Epithelial cell of proximal tubule (primary cell): ENCODE measurements around the gene SUN2. TPM values are rescaled to one million over a fixed set of nuclear protein-coding genes. Genes with fewer than 3 reads are reported as not detected.

Experiments used
- DNase-seq: peaks from one replicate; pipeline ENCODE4 v3.0.0-alpha.2; 2011; ENCODE audit warnings: low read depth
- H3K4me3 ChIP-seq: 2 replicates; pipeline ENCODE4 v1.5.1; 2011; ENCODE audit warnings: low read depth, mild to moderate bottlenecking, low read length
- total RNA-seq: library from RNA; depleted of rRNA; stranded (reverse); fragments of >200 nt; gene quantifications from 2 replicates; pipeline ENCODE4 v1.2.3, GENCODE V29; 2015
- TF ChIP-seq, protein P1 (sequence below): conservative IDR thresholded peaks from 2 replicates; pipeline ENCODE4 v1.5.1; 2012; ENCODE audit warnings: low read depth, mild to moderate bottlenecking, low read length

The SUN2 gene
- total RNA-seq, 1 donor from 2014 or later: 88.2 TPM

DNA sequence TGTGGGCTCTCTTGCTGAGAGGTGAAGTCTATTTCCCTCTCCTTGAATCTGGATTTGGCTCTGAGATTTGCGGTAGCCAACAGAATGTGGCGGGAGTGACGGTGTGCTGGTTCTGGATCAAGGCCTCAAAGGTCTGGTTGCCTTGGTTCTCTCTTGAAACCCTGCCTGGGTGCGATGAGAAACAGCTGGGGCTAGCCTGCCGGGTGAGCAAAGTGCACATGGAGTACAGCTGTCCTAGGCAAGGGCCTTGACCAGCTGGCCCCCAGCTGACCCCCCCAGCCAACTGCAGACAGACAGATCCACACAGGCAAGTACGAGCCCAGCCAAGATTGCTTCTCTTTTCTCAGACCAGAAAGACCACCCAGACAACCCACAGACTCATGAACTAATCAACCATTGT is 10.8 kb downstream of the SUN2 start:
- TF ChIP-seq, protein P1, sequence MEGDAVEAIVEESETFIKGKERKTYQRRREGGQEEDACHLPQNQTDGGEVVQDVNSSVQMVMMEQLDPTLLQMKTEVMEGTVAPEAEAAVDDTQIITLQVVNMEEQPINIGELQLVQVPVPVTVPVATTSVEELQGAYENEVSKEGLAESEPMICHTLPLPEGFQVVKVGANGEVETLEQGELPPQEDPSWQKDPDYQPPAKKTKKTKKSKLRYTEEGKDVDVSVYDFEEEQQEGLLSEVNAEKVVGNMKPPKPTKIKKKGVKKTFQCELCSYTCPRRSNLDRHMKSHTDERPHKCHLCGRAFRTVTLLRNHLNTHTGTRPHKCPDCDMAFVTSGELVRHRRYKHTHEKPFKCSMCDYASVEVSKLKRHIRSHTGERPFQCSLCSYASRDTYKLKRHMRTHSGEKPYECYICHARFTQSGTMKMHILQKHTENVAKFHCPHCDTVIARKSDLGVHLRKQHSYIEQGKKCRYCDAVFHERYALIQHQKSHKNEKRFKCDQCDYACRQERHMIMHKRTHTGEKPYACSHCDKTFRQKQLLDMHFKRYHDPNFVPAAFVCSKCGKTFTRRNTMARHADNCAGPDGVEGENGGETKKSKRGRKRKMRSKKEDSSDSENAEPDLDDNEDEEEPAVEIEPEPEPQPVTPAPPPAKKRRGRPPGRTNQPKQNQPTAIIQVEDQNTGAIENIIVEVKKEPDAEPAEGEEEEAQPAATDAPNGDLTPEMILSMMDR: no peak
- H3K4me3 ChIP-seq: no peak overlapping the region
- no peak for DNase-seq

DNA sequence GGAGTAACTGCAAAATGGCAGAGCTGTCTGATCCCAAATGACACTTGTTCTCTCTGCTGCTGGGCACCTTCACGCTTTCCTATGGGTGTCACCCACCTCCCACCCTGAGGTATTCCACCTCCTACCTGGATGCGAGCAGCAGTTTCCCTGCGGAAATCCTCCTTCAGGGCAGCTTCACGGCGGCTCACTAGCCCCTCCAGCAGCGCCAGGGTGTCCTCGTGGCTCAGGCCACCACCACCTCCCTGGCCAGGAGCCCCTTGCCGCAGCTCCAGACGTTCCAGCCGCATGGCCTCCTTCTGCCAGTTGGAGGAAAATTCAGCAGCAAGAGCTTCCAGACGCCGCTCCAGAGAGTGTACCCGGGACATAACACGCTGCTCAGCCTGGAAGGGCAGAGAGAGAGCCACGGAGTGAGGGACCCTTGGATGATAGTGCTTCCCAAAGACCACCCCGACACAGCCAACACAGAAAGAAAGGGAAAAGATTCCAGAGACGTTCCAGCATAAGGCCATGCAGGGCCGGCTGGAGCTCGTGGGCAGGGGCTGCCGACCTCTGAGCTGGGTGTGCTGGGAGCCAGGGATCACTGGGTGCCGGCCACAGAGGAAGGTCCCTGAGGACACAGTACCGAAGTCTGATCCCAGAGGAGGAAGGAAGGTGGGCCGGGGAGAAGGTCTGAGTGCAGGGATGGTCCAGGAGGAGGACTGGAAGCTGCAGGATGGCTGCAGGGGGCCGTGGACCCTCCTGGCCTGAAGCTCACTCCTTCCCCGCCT is 13.4 kb downstream of the SUN2 start:
- no peak overlapping the region for H3K4me3 ChIP-seq
- TF ChIP-seq, protein P1: no peak
- no peak for DNase-seq

DNA sequence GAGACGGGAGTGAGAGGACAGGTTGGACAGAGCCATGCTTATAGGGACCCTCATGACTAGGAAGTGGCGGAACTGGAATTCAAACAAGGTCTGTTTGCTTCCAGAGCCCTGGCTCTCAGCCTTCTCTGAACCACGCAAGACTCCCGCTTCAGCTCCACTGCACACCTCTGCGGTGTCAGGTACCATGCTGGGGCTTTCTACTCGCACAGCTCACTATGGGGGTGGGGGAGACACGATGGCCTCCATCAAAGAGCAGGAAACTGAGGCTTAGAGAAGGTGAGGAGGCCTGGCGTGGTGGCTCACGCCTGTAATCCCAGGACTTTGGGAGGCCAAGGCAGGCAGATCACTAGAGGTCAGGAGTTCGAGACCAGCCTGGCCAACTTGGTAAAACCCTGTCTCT is 14.2 kb downstream of the SUN2 start:
- H3K4me3 ChIP-seq: no peak overlapping the region
- DNase-seq: no peak
- TF ChIP-seq, protein P1: no peak

- DNase-seq: no peak
- no peak overlapping the region for H3K4me3 ChIP-seq
- TF ChIP-seq, protein P1: no peak
Observed at GRCh38 chr22:38741166-38741565, 14.6 kb downstream of the SUN2 start.

GRCh38 chr22:38740754-38741153 is 15.0 kb downstream of the SUN2 start:
- DNase-seq: no peak
- H3K4me3 ChIP-seq: no peak overlapping the region
- TF ChIP-seq, protein P1: no peak

DNA sequence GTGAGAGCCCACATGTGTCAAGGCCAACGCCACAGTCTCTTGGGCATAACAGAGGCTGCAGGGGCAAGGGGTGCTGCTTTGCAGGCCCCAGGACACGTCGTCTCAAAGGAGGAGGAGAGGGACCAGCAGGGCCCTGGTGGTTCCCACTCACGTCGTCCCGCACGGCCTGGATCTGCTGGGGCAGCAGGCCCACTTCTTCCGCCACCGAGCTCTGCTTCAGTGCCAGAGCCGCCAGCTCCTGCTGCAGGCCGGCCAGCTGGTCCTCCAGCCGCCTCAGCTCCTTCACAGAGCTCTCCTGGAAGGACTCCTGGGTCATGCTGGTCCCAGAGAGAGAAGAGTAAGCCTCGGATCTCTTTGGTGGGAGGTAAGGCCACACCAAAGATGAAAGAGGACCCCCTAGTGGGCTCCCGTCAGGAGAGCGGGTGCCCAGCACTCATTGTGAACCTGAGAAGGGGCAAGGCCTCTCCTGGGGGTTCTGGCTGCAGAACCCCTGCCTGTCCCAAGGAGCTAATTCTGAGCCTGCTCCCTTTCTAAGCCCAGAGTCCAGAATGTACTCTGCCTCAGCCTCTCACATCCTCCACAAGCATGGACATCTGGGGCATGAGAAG is 15.6 kb downstream of the SUN2 start:
- DNase-seq: no peak
- TF ChIP-seq, protein P1: no peak
- H3K4me3 ChIP-seq: no peak overlapping the region
